T-helper 2 cell treated with Interferon-gamma antibody and Interleukin-4, amounts not matched to agents 100 ng/mL and 5 ng/mL, for 36 hours (primary cell): ENCODE measurements around the gene SVIL. TPM values are rescaled to one million over a fixed set of nuclear protein-coding genes. Genes with fewer than 3 reads are reported as not detected.
"Not testable (repeated sequence)": the region's sequence is repeated elsewhere in the genome, so short reads cannot be mapped to it uniquely, and the experiment has no call there.

Source experiments
- intact Hi-C: fragments of 100-400 bp; cut with micrococcal nuclease; formaldehyde crosslinking; loops from one replicate; pipeline ENCODE4 v1.15.1; 2023
- total RNA-seq: library from RNA; stranded (reverse); gene quantifications from 2 replicates; pipeline ENCODE4 v1.2.3, GENCODE V29; 2022

Gene SVIL
- total RNA-seq, 1 donor from 2014 or later = 18.3 TPM

GRCh38 chr10:29623797-29624196, 11.0 kb downstream of the SVIL start:
- intact Hi-C loops = no loop called here

GRCh38 chr10:29622382-29622922, 12.3 kb downstream of the SVIL start:
- intact Hi-C loops = no loop called here

GRCh38 chr10:29621161-29621560, 13.6 kb downstream of the SVIL start:
- intact Hi-C loops = no loop called here

- intact Hi-C loops = no loop called here
These were observed 14.6 kb downstream of the SVIL start for GRCh38 chr10:29620112-29620690.

GRCh38 chr10:29619241-29619669, 15.5 kb downstream of the SVIL start:
- intact Hi-C loops = no loop called here

GRCh38 chr10:29618341-29619171, 16.2 kb downstream of the SVIL start:
- intact Hi-C loops = no loop called here

GRCh38 chr10:29617880-29618340, 16.9 kb downstream of the SVIL start:
- intact Hi-C loops = no loop called here

GRCh38 chr10:29616542-29616941, 18.2 kb downstream of the SVIL start:
- intact Hi-C loops = no loop called here

- intact Hi-C loops = no loop called here
These were observed 19.6 kb downstream of the SVIL start for GRCh38 chr10:29615195-29615594.

- intact Hi-C loops = not testable (repeated sequence)
These were observed 20.5 kb downstream of the SVIL start for GRCh38 chr10:29614289-29614688.

GRCh38 chr10:29613791-29614190, 21.0 kb downstream of the SVIL start:
- intact Hi-C loops = no loop called here

GRCh38 chr10:29613196-29613595, 21.6 kb downstream of the SVIL start:
- intact Hi-C loops = no loop called here

- intact Hi-C loops = no loop called here
These were observed 22.1 kb downstream of the SVIL start for GRCh38 chr10:29612657-29613056.

- intact Hi-C loops = no loop called here
These were observed 22.9 kb downstream of the SVIL start for GRCh38 chr10:29611781-29612381.

GRCh38 chr10:29610876-29611647, 23.7 kb downstream of the SVIL start:
- intact Hi-C loops = no loop called here

- intact Hi-C loops = not testable (repeated sequence)
These were observed 24.4 kb downstream of the SVIL start for GRCh38 chr10:29610331-29610730.

GRCh38 chr10:29609696-29610095, 25.1 kb downstream of the SVIL start:
- intact Hi-C loops = no loop called here

- intact Hi-C loops = no loop called here
These were observed 26.1 kb downstream of the SVIL start for GRCh38 chr10:29608476-29609301.

GRCh38 chr10:29608062-29608461, 26.7 kb downstream of the SVIL start:
- intact Hi-C loops = no loop called here

- intact Hi-C loops = no loop called here
These were observed 27.2 kb downstream of the SVIL start for GRCh38 chr10:29607576-29607975.
